GM12878 (cell line): ENCODE results near the gene RDH16. TPM values are rescaled to one million over a fixed set of nuclear protein-coding genes. Genes with fewer than 3 reads are reported as not detected.

Experiments
- IRF3 ChIP-seq: fragments of 450-650 bp; IDR thresholded peaks from 2 replicates; pipeline ENCODE4 v1.6.1; 2014; ENCODE audit warnings: mild to moderate bottlenecking
- REST ChIP-seq: IDR thresholded peaks from 2 replicates; pipeline ENCODE4 v1.6.1; 2012; ENCODE audit warnings: mild to moderate bottlenecking, low read depth, low read length
- TAF1 ChIP-seq: IDR thresholded peaks from 2 replicates; pipeline ENCODE4 v1.6.1; 2011; ENCODE audit warnings: mild to moderate bottlenecking, low read depth, low read length, borderline replicate concordance
- TCF7 ChIP-seq: IDR thresholded peaks from 2 replicates; pipeline ENCODE4 v1.6.1; 2014; ENCODE audit warnings: antibody characterized with exemption, borderline replicate concordance
- ZNF592 ChIP-seq: fragments of 450-650 bp; IDR thresholded peaks from 2 replicates; pipeline ENCODE4 v1.6.1; 2017; ENCODE audit warnings: mild to moderate bottlenecking, moderate library complexity
- polyA plus RNA-seq, 11 experiments: library from polyadenylated mRNA; depleted of rRNA in 4 of 11; unstranded in 6 of 11; stranded (reverse) in 5 of 11; fragments of >200 nt; fragmentation: Nextera tagmentation in 4 of 11; fragmentation: Illumina TruSeq in 1 of 11; extraction: Ambion mirVana in 4 of 11; extraction: Trizol in 1 of 11; gene quantifications; 1 replicate in 1 of 11; 2 replicates in 10 of 11; pipeline versions ENCODE4 v1.2.1 to v1.2.3, GENCODE V29; 2011 to 2016; ENCODE audit warnings: inconsistent platforms in 2 of 11, missing spikeins in 2 of 11, low read depth in 1 of 11
- total RNA-seq, 4 experiments: library from RNA; depleted of rRNA in 3 of 4; stranded (reverse); fragments of >200 nt in 3 of 4; fragmentation: Illumina TruSeq in 1 of 4; extraction: Trizol in 1 of 4; gene quantifications; 2 replicates each; pipeline versions ENCODE4 v1.2.1 to v1.2.3, GENCODE V29; 2013 to 2021

RDH16 gene
- total and polyA plus RNA-seq, 10 of the 15 experiments (the other 5 are each of a cell fraction or from before 2014, with no cell fraction given): 0.04 to 0.31 (median 0.06) TPM

GRCh38 chr12:56987551-56988053 is 30.2 kb upstream of the RDH16 start (continued):
- no peak for TF ChIP-seq IRF3
- no peak for TF ChIP-seq TCF7
- TF ChIP-seq ZNF592: no peak
- TF ChIP-seq REST: no peak
- no peak for TF ChIP-seq TAF1
- TF ChIP-seq, all 136 proteins: peak for 8
